NCI-H526 (cell line): ENCODE data around the gene WDR5.

Experiments used
- DNase-seq, 2 experiments: peaks; one replicate each; lab custom pipeline; 2025; lab: John Stamatoyannopoulos, UW

WDR5 gene

DNA sequence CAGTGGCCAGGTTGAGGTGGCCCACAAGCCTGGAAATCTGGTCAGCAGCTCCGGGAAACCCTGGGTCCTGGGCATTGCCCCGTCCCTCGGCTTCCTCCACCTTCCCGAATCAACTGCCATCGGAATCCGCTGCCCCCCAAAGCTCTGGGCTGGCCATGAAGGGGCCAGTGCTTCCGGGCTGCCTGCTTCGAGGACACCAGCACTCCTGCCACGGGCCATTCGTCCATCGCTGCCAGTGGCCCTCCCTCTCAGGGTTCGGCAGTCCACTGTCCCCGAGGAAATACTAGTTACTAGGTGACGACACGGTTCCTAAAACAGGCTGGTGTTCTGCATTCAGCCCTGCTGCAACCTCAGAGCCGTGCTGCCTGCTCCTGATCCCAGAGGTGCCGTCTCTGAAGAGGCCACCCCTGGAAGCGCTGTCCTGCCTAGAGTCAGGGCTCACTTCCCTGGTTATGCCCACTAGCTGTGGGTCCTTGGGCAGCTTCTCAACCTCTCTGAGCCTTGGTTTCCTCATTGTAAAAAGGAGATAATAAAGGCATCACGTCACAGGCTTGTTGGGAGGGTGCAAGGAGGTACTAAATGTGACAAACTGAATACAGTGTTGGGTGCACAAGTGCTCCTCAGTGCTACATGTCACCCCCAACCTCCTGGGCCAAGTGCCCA lies 3.5 kb upstream of the WDR5 start:
- DNase-seq: no peak

DNA sequence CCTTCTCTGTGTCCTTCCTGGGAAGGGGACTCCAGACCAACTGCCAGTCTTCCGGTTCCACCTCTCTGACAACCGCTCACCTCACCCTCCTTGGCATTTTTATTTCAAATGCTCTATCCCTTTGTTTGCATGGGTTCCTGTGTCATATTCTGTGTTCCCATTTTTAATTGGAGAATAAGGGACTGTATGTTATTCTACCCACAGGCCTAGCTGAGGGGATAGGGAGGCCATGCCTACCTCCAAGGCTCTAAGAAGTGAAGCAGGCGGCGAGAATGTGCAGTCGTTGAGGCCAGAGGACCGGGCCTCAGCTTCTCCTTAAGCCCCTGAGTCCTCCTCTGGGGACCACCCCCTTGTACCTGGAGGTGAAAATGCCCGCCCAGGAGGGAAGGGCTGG lies 936 bp upstream of the WDR5 start:
- no peak for DNase-seq

DNA sequence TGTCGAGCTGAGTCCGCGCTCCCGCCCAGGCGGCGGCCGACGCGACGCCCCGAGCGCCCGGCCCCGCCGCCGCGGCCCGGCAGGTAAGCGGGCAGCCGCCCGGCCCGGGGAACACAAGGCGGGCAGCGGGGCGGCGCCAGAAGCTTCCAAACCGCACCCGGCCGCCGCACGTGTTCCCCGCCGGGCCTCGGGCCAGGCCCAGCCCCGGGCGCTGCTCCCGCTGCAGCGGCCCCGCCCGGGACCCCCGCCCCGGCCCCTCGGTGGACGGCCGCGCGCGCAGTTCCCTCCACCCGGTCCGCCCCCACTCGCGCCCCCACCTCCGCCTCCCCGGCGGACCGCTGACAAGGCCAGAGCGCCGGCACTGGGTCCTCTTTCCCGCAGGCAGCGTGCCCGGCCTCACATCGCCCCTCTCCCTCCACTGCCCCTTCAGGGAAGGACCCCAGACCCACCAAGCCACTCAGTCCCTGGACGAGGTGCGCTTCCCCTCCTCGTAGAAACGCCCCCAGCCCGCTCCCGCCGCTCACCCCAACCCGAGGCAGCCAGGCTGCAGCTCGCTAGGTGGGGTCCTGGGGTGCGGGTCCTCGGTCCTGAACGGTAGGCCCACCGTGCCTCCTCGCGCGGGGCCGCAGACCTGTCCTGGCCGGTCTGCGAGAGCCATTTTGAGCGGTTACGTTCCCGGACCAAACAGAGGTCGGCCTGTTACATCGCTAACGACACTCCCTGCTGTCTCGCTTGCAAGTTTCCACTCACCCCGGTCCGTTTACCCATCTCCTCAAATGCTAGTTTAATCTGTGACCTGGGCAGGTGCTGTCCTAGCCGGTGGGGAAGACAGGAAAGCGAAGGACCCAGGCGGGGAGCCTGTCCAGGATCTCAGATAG lies 475 bp downstream of the WDR5 start:
- peak in 1 of 2 experiments; percentile 33 for DNase-seq

DNA sequence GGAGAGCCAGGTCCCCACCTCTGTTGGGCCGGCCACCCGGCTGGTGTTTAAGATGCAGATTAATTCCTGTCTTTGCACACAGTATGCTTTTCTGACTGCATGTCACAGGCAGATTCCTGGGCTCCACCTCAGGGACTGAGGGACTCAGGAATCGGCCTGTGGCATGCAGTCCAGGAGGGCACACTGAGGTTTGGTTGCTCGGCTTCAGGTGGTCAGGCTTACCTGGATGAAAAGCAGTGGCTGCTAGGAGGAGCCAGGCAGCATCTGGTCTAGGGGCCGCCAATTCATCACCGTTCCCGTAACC lies 1.1 kb downstream of the WDR5 start:
- no peak for DNase-seq

DNA sequence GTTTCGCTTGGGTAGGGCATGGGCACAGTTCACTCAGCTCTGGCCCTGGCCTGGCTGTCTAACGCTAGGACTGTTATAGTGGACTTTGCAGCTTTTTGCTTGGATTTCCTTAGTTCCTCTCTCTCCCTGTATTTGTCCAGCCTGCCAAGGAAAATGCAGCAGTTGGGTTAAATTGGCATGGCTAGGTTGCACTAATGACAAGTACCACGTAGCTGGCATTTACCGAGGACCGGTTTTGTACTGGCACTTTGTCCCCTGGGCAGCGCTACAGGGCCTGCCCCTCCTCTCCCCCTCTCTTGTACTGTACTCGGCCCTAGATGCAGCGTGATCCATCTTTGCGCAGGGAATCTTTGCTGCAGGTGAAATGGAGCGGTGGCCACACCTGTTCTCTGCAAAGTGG lies 2.4 kb downstream of the WDR5 start:
- DNase-seq: no peak

DNA sequence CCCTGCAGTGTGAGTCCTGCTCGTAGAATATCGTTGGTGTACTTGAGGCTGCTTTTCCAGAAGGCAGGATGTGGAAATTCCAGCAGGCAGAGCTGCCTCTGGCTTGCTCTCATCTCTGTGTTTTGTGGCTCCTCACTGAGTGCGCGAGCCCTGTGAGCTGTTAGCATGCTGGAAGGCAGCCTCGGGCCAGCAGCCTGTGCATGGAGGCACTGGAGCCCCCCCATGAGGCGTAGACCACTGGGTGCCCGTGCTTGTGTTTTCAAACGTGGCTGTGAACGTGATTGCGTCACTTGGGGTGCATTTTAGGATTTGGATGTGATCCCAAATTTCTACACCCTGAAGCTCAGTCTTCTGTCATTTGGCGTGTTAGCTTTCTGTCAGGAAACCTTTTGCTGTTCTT lies 3.2 kb downstream of the WDR5 start:
- DNase-seq: no peak

DNA sequence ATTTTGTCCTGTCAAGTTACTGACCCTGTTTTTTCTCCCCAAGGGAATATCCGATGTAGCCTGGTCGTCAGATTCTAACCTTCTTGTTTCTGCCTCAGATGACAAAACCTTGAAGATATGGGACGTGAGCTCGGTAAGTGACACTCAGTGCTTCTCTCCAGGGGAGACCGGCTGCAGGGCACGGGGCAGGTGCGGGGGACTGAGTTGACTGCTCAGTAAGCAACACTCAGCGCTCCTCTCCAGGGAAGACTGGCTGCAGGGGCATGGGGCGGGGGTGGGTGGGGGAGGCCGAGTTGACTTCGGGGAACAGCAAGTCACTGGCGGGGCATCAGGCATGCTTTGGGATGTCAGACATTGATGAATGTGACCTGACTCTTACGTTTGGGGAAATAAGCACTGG lies 6.0 kb downstream of the WDR5 start:
- no peak for DNase-seq

DNA sequence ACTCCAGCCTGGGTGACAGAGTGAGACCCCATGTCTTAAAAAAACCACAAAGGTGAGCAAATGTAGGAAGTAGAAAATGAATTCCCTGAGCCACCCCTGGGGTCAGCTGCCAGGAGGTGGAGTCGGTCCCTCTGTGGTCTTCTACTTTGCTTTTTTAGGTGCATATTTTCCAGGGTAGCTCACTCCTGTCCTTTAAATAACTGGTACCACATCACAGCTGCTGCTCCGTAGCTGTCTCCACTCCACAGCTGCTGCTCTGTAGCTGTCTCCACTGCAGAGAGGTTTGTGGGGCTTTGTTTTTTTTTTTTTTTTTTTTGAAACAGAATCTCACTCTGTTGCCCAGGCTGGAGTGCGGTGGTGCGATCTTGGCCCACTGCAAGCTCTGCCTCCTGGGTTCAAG lies 8.9 kb downstream of the WDR5 start:
- no peak for DNase-seq

DNA sequence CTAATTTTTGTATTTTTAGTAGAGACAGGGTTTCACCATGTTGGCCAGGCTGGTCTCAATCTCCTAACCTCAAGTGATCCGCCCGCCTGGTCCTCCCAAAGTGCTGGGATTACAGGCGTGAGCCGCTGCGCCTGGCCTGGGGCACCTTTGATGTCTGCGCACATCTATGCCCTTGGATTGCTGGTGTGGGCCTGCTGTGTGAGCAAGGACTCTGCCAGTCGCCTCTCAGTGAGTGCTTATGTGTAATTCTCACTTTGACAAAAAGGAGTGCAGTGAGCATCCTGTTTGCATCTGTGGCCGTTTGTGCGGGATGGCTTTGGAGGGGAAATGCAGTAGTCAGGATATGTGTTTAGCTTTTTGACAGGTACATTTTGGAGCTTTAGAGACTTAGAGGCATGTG lies 9.4 kb downstream of the WDR5 start:
- DNase-seq: no peak

DNA sequence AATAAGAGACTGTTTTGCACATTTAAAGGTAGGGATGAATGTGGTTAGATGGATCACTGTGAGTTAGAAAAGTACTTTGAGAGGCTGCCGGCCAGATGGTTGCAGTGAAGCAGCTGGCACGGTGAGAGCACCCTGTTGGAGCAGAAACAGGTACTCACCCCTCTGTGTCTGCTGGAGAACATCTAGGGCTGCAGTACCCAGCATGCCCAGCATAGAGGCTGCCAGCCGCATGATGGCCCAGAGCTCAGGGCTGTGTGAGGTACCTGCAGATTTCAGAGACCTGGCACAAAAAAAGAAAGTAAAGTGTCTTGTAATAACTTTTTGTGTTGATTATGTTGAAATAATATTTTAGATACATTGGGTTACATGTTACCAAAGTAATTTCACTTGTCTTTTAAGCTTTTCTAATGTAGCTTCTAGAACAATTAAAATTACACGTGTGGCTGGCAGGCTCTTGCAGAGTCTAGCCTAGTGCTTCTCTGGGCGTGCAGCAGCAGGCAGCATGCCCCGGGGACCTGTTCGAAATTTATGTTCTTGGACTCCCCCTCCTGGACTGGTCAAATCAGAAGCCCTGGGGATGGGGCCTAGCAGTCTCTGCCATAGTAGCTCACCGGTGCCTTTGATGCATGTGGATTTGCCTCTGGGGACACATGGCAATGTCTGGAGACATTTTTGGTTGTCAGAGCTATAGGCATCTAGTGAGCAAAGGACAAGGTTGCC lies 11.1 kb downstream of the WDR5 start:
- DNase-seq: no peak

DNA sequence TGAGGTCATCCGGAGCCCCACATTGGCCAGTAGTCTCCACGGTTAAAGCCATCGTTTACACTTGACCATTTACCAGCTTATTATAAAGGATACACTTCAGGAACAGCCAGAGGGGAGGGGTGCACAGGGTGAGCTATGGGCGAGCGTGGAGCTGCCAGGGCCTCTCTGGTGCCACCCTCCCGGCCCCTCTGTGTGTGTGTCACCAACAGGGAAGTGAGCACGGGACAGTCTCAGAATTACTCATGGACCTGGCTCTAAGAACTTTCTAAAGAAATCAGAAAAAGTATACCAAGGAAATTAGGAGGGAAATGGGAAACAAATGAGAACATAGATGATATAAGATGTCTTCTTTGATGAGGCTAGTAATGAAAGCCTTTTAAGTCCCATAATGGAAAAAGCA lies 13.5 kb downstream of the WDR5 start:
- no peak for DNase-seq

DNA sequence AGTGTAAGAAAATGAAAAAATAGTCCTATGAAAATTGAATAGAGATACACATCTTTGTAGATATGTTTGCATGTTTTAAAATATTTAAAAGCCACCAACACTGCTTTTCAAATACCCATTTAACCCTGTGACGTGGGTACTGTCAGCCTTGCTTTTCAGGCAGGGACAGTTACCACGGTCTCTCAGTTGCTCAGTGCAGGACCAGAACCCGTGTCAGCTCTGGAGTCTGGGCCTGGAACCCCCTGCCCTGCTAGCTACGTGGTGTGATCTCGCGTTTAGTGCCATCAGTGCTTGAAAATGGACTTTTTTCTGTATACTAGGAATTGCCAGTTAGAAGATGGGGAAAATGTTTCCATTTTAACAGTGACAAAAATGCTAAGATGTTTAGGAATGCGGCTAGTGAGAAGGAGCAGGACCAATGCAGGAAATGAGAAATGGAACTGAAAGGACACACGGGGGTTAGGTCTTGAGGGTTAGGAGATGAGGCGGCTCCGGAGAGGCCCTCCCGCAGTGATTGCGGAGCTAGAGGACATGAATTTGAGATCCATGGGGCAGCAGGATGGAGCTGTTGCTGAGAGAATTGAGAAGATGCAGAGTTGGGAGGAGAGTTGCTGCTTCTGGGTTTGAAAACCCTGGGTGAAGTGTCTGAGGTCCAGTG lies 14.8 kb downstream of the WDR5 start:
- no peak for DNase-seq

DNA sequence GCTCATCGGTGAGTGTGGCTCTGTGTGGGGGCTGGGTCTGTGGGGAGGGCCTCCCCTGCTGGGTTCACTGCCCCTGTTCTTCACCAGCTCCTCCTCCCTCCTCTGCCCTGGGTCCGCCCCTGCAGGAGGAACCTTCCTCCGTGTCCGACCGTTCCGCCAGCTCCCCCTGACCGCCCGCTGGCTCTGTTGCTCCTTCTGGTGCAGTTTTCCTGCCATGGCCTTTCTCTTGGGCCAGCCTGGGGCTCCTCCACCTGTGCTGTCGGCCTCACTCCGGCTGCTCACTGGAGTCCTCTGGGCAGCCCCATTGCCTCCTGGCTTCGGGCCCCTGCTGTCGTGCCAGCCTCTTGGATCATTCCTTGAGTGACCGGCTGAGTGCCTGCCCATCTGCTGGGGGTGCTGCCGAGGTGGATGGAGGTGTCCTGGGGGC lies 16.2 kb downstream of the WDR5 start:
- DNase-seq: no peak

DNA sequence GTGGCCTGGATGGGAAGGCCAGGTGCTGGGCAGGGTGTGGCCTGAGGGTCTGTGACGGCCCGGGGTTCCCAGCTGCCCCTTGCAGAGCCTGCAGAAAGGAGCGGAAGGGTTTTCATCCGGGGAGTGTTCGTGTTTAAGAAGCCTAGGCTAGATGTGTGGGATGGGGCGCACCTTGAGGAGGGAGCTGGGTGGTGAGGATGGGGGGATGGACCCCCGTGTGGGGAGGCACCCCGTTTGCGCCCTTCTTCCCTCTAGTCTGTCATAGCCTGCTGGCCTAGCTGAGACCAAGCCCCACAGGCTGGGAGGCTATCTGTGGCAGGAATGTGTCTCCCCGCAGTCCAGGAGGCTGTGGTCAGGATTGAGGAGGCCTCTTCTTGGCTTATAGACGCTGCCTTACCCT lies 16.6 kb downstream of the WDR5 start:
- DNase-seq: no peak

DNA sequence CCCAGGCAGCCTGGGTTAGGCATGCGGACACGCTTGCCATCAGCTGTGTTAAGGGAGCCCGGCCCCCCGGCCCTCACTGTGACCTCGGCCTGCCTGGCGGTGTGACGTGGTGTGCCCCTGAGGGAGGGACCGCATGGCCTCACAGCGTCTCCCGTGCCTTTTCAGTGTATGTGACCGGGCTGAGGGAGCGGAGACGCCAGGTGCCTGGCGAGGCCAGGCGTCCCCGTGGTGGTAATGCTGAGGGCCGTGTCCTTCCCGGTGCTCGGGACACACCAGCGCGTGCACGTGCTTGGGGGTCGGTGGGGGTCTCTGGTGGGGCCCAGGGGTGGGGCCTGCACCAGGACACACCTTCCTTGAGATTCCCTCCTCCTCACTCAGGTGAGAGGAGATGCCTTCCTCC lies 17.6 kb downstream of the WDR5 start:
- no peak for DNase-seq

DNA sequence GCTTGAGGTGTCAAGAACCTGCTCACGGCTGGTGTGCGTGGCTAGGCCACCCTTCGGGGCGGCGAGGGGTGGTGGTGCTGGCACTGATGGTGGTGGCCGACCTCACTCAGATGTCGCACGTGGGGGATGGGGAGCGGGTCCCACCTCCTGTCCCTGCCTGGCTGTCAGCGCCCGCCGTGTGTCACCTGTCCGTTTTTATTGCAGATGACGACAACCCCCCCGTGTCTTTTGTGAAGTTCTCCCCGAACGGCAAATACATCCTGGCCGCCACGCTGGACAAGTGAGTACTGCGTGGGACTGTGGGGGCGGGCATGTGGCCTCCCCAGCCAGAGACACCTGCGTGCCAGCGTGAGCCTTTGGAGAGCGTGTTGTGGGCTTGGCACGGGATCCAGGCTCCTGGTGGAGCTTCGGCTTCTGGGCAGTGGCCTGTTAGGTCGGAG lies 18.4 kb downstream of the WDR5 start:
- no peak for DNase-seq

DNA sequence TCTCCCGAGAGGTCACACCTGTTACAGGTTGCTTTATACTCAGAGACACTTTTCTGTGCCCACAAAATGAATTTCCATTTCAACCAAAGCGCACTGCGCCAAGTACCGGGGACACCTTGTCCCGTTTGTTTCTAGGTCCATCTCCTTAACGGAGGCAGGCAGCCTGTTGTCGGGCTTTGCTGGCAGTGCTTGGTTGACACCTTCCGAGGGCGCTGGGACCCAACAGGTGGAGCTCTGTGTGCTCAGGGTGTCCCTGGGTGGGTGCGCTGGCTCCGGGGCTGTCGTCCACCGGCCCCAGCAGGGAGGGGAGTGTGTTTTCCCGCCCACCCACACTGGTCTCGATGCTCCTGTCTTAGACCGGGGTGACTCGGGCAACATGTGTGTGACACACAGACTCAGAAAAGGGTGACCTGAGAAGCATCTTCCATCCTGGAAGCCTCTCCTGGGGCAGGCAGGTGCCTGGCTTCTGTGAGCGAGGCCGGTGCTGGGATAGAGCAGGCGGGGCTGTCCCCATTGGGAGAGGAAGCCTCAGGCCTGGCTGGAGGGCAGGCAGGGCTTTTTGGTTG lies 20.0 kb downstream of the WDR5 start:
- no peak for DNase-seq

DNA sequence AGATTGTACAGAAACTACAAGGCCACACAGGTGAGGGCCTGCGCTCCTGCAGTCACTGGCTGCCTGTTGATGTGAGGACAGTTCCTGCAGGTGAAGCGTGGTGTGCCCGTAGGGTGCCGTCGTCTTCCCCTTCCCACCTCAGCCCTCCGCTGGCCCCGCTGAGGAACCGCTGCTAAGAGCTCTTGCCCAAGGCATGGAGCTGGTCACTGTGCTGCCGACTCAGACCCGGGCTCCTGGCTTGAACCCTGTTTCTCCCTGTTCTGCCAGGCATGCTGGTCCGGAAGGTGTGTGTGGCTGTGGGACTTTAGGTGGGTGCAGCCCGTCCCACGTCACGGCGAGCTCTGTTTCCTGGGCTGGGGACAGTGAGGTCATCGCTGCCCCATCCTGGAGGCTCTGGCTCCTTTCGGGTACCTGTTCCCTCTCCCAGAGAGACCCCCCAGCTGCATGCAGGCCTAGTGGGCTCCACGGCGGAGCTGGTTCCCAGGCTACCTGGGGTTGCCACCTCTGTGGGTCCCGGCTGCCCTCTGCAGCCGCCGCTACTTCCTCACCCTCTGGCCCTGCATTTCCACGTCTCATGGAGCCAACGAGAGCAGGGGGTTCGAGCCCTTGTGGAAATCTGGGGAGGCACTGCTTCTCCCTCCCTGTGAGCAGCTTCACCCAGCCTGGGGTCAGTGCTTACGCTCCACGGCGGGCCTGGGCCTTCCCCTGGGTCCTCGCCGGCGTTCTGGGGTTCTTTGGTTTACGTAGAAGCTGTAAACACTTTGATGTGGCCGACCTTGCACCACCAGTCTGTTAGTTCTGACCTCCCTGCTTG lies 20.9 kb downstream of the WDR5 start:
- DNase-seq: no peak

DNA sequence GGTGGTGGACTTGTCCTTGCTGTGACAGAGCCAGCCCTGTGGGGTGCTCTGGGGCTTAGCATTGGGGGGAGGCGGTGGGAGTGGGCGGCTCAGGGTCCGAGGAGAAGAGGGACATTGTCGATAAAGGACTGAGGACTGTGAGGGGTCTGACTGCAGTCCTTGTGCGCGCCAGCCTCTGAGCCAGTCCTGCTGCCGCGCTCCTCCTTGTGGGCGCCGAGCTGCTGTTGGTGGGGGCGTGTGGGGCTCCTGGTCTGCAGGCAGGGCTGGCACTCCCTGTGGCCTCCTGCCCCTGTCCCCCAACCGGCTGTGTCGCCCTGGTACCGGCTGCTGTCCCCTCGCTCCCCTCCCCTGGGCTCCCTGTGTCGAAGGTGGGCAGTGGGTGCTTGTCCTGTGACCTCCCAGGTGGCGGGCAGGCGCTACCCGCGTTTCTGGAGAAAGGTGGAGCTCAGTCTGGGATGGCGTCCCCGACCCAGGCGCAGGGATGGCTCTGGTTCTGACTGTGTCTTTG lies 21.6 kb downstream of the WDR5 start:
- no peak for DNase-seq

DNA sequence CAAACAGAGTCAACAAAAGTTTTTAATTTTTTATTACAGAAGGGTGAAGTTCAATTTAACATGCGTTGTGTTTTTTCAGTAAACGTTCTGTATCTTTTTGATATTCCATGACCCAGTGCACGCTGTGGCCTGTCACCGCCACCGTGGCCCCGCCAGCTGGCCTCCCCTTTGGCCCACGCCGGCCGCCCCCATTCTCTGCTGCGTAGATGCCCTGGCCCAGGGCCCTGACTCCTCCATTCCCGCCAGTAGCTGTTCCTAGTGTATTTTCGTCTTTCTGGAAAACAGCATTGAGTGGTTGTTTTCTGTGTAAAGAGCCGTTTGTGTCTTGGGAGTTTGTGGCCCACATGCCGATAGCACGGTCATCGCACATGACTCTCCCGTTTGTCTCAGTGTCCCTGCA lies 22.4 kb downstream of the WDR5 start:
- DNase-seq: no peak

DNA sequence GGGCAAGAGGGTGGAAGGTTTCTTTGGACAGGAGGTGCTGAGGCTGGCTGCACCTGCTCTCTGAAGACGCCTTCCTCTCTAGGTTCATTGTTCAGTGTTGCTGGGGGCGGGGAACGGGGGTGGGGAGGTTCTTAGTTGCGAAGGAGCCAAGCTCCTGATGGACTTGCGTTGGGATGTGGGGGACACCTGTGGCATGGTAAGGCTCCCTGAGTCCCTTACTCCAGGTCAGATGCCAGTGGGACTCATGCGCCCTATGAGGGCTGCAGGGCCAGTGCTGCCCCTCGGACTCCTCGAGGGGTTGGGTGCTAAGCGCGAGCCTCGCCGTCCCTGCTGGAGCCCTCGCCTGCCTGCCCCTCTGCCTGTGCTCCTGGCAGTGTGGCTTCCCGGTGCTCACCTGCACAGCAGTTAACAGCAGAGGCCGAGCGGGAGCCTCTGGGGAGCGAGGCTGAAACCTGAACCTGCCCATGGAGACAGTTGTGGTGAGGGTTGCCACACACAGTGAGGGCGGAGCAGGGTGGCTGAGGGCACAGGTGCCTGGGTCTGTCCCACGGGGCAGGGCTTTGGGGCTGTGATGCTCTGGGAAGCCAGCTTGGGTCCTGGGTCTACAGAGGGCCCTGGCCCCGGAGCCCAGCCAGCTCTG lies 23.0 kb downstream of the WDR5 start:
- peak; percentile 2 to 62 for DNase-seq
